Measurements from ENCODE around the gene SP4.

SP4 gene

GRCh38 chr7:21550076-21550475 is 122.2 kb downstream of the SP4 start:
- Histone ChIP-seq H3K27ac (ENCODE audit: low read depth, low read length) (no peak overlapping the region), H3K27me3 (ENCODE audit: low read length) (no peaks in the 10 kb centered on the region), H3F3A (ENCODE audit: insufficient read depth) (no peaks in the 10 kb centered on the region), H3K4me3 (ENCODE audit: insufficient read depth, low read length, poor library complexity, severe bottlenecking) (no peak overlapping the region), H3K79me2 (ENCODE audit: insufficient read depth, low read length) (no peaks in the 10 kb centered on the region), H3K9me2 (replicated peaks; ENCODE audit: insufficient read depth, low read length) (no peaks in the 10 kb centered on the region), H4K20me1 (ENCODE audit: low read depth, low read length) (no peaks in the 10 kb centered on the region), H2AFZ (ENCODE audit: low read depth, low read length, severe bottlenecking) (no peak overlapping the region), H3K9ac (ENCODE audit: low read length) (no peak overlapping the region), H3K36me3 (ENCODE audit: low read length) (no peaks in the 10 kb centered on the region), H3K9me3 (ENCODE audit: insufficient read depth, low read length) (no peaks in the 10 kb centered on the region), H3K4me2 (ENCODE audit: low read depth, low read length, poor library complexity, severe bottlenecking) (no peak overlapping the region)
- TF ChIP-seq CTCF (IDR thresholded peaks at IDR 0.05; ENCODE audit: insufficient read depth, low read length, poor library complexity, severe bottlenecking) (no peak), EZH2phosphoT487 (conservative IDR thresholded peaks at IDR 0.05; ENCODE audit: low read length) (no peak)

GRCh38 chr7:21550821-21551531 is 123.1 kb downstream of the SP4 start:
- H3F3A ChIP-seq (ENCODE audit: insufficient read depth): no peaks in the 10 kb centered on the region

GRCh38 chr7:21562385-21562784 is 134.5 kb downstream of the SP4 start:
- no peak overlapping the region for H2AFZ ChIP-seq (ENCODE audit: low read depth, low read length, severe bottlenecking)
- H3K9me3 ChIP-seq (ENCODE audit: insufficient read depth, low read length): no peaks in the 10 kb centered on the region
- H3K9me2 ChIP-seq (replicated peaks; ENCODE audit: insufficient read depth, low read length): no peaks in the 10 kb centered on the region
- H4K20me1 ChIP-seq (ENCODE audit: low read depth, low read length): no peaks in the 10 kb centered on the region
- H3K36me3 ChIP-seq (ENCODE audit: low read length): no peaks in the 10 kb centered on the region
- H3K4me2 ChIP-seq (ENCODE audit: low read depth, low read length, poor library complexity, severe bottlenecking): no peak overlapping the region
- no peaks in the 10 kb centered on the region for H3K27me3 ChIP-seq (ENCODE audit: low read length)
- H3K9ac ChIP-seq (ENCODE audit: low read length): no peak overlapping the region
- no peak overlapping the region for H3K27ac ChIP-seq (ENCODE audit: low read depth, low read length)
- H3K79me2 ChIP-seq (ENCODE audit: insufficient read depth, low read length): no peaks in the 10 kb centered on the region
- TF ChIP-seq CTCF (IDR thresholded peaks at IDR 0.05; ENCODE audit: insufficient read depth, low read length, poor library complexity, severe bottlenecking): no peak
- no peak for TF ChIP-seq EZH2phosphoT487 (conservative IDR thresholded peaks at IDR 0.05; ENCODE audit: low read length)
- no peak overlapping the region for H3K4me3 ChIP-seq (ENCODE audit: insufficient read depth, low read length, poor library complexity, severe bottlenecking)
- no peaks in the 10 kb centered on the region for H3F3A ChIP-seq (ENCODE audit: insufficient read depth)

More at GRCh38 chr7:21550821-21551531, 123.1 kb downstream of the SP4 start:
- Histone ChIP-seq H3K9ac (ENCODE audit: low read length) (no peak overlapping the region), H3K9me2 (replicated peaks; ENCODE audit: insufficient read depth, low read length) (no peaks in the 10 kb centered on the region), H3K79me2 (ENCODE audit: insufficient read depth, low read length) (no peaks in the 10 kb centered on the region), H3K27me3 (ENCODE audit: low read length) (no peaks in the 10 kb centered on the region), H3K36me3 (ENCODE audit: low read length) (no peaks in the 10 kb centered on the region), H2AFZ (ENCODE audit: low read depth, low read length, severe bottlenecking) (no peak overlapping the region), H4K20me1 (ENCODE audit: low read depth, low read length) (no peaks in the 10 kb centered on the region), H3K4me3 (ENCODE audit: insufficient read depth, low read length, poor library complexity, severe bottlenecking) (no peak overlapping the region), H3K9me3 (ENCODE audit: insufficient read depth, low read length) (no peaks in the 10 kb centered on the region), H3K27ac (ENCODE audit: low read depth, low read length) (no peak overlapping the region), H3K4me2 (ENCODE audit: low read depth, low read length, poor library complexity, severe bottlenecking) (no peak overlapping the region)
- TF ChIP-seq CTCF (IDR thresholded peaks at IDR 0.05; ENCODE audit: insufficient read depth, low read length, poor library complexity, severe bottlenecking) (no peak), EZH2phosphoT487 (conservative IDR thresholded peaks at IDR 0.05; ENCODE audit: low read length) (no peak)
